D341Med (cell line): ENCODE measurements around the gene ELOB.

Source experiments
- DNase-seq: peaks from one replicate; pipeline ENCODE4 v3.0.0; 2012; ENCODE audit warnings: low spot score

ELOB gene

DNA sequence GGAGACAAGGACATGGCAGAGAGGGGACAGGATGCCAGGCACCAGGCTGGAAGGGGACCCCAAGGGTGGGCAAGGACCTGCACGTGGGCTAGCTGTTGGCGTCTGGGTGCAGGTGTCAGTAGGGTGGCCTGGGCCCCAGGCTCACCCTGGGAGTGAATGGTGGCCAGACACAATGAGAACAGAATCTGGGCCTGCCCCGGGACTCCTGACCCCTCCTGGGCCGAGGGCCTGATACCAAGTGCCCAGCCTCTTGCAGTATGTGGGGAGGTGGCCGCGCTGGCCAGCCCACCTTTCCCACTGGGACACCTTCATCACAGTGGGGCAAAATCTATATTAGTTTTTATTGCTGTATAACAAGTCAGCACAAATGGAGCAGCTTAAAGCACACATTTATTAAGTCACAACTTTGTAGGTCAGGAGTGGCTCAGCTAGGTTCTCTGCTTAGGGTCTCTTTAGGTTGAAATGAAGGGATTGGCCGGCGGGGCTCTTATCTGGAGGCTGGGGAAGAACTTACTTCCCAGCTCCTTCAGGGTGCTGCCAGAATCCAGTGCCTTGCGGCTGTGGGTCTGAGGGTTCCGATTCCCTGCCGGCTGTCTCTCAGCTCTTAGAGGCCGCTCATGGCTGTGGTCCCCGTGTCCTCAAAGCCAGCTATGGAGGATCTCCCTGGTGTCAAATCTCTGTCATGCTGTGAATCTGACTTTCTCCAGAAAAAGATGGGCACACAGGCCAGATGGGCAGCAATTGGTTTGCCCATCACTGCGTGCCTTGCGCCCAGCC lies 6.7 kb upstream of the ELOB start:
- DNase-seq, result no peak

DNA sequence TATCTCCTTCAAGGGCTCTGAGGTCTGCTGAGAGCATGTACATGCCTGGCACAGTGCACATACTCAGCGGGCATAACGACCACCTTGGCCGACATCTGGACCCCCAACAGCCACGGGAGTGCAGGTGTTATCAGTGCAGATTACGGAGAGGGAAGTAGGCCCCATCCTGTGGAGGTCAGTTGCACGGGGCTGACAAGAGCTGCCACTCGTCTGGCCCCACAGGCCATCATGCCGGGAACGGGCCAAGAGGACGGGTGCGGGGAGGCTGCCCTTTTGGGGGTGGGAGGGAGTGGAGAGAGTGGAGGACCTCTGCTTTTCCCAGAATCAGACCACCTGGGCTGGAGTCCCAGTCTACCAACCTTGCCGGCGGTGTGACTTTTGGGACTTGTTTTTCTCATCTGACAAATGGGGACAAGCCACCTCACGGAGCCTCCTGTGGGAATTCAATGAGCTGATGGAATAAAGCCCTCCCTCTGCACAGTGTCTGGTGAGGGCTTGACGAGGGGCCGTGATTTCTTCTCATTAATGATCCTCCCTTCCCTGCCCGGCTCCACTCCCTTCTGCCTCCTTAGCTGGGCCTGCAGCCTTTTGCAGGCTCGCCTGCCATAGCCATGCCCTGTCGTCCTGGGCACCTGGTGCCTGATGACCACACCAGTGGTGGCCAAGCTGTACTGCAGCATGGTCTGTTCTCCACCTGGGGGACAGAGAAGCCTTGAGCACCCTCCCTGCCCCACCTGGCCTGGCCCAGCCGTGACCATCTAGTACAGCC lies 5.7 kb upstream of the ELOB start:
- no peak for DNase-seq

DNA sequence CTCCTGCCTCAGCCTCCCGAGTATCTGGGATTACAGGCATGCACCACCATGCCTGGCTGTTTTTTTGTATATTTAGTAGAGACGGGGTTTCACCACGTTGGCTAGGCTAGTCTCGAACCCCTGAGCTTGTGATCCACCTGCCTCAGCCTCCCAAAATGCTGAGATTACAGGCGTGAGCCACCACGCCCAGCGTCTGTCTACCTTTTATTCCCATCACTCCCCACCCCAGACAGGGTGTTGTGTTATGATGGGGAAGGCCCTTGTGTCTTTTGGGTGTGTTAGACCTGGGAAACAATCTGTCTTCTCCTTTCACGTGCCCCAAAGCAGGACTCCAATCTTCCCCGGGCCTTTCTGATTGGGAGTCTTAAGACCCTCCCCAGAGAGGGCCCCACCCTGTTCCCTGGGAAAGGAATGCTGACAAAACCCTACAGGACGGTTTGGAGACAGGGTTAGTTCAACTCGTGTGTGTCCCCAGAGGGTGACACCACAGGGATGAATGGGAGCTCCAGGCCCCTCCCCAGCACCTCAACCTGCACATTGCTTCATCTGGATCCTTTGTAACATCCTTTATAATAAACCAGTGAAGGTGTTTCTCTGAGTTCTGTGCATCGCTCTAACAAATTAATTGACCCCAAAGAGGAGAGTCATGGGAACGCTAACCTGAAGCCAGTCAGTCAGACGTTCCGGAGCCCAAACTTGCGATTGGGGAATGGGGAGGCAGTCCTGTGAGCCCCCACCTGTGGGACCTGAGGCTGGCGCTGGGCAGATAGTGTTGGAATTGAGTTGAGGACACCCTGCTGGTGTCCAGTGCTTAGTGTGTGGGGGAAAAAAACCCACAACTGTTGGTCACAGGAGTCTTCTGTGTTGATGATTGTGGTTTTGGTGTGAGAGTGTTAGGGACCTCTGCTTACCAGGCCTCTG lies 3.2 kb upstream of the ELOB start:
- no peak for DNase-seq

DNA sequence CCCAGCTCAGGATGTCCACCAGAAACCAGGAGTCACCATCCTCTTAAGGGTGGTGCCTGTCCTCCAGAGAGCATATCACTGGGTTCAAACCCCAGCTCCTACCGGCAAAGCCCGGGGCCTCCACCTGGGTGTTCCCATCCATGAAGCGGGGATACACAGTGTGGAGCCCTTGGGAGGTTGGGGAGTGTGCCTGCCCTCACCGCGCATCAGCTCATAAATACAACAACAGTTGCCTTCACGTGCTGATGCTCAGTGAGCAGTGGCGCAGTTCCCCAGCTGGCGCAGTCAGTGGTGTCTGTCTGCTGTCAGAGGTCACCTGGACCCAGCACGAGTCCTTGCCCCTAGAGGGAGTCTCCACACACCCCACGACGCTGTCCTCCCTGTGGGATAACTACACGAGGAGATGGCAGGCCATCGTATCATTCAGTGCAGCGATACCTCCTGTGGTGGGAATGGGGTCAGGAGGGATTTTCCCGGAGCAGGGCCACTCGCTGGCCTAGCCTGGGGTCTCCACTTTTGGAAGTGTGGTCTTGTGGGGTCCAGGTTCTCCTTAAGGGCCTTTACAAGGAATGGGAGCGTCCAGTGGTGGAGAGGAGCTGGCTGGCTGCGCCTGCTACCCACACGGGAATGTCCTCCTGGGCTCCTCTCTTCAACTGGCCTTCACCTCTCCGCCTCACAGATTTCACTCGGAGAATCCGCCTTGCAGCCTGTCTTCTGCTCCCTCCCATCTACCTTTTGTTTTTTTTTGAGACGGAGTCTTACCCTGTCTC lies 2.3 kb upstream of the ELOB start:
- DNase-seq, result no peak

- no peak for DNase-seq
Observed at GRCh38 chr16:2778630-2778958, 1.5 kb upstream of the ELOB start.

DNA sequence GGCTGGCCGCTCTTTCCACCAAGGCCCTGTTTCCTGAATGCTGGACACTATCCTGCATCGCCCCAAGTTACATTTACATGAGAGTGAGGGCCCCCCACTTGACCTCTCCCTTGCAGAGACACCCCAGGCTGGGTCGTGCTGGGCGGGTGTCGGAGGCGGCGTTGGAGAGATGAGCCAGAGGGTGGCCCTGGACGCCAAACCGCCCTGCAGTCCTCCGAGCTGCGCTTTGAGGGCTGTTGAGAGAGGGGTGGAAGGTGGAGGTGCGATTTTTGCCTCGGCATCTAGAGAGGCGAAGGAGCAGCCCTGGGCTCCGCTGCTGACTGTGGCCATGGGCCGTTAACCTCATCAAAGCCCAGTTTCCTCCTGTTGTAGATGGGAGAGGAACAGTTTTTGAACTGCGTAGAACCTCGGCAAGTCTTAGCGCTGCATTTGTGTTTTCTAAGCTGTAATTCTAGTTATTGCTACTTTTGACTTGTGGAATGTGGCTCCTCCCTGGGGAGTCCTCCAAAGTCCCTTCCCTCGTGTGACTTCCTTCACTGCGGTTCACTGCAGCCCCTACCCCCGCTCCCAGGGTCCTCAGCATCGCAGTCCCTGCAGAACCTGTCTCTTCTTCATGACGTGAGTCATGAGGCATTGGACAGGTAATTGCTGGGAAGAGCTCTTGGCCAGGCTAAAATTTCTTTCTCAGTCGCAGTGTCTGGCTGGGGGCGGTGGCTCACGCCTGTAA lies 986 bp upstream of the ELOB start:
- no peak for DNase-seq

GRCh38 chr16:2776500-2777139 lies 460 bp downstream of the ELOB start:
- DNase-seq, result peak; percentile 55

- DNase-seq, result no peak
Observed at GRCh38 chr16:2775765-2776499, 1.1 kb downstream of the ELOB start.

- DNase-seq, result no peak
Observed at GRCh38 chr16:2775131-2775716, 1.9 kb downstream of the ELOB start.

DNA sequence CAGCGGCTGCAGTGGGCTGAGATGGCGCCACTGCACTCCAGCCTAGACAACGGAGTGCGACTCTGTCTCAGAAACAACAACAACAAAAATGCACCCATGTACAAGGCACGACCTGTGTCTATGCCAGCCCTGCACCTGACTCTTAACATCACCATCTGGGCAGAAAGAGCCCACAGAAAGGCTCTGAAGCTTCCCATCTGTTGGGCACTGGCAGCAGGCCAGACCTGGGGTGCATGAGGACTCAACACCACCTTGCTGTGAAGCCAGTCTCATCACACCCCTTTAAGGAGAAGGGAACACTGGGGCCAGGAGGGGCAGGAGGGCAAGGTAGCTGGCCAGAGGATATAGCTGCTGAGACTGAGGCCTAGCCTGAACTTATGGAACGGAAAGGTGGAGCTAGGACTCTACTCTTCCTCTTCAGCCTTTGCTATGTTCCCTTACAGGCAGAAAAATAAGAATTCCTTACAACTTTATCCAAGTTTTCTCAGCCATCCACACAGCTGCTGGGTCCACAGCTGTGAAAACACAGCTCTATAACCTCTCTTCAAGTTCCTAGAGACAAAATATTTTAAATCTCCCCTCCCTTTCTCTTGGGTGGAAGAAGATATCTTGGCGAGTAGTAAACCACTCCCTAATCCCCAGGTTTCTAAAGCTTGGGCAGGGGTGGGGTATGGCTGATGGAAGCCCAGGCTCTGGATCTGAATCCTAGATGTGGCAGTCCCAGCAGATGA lies 2.8 kb downstream of the ELOB start:
- DNase-seq, result no peak

GRCh38 chr16:2773188-2773968 lies 3.7 kb downstream of the ELOB start:
- DNase-seq, result no peak

DNA sequence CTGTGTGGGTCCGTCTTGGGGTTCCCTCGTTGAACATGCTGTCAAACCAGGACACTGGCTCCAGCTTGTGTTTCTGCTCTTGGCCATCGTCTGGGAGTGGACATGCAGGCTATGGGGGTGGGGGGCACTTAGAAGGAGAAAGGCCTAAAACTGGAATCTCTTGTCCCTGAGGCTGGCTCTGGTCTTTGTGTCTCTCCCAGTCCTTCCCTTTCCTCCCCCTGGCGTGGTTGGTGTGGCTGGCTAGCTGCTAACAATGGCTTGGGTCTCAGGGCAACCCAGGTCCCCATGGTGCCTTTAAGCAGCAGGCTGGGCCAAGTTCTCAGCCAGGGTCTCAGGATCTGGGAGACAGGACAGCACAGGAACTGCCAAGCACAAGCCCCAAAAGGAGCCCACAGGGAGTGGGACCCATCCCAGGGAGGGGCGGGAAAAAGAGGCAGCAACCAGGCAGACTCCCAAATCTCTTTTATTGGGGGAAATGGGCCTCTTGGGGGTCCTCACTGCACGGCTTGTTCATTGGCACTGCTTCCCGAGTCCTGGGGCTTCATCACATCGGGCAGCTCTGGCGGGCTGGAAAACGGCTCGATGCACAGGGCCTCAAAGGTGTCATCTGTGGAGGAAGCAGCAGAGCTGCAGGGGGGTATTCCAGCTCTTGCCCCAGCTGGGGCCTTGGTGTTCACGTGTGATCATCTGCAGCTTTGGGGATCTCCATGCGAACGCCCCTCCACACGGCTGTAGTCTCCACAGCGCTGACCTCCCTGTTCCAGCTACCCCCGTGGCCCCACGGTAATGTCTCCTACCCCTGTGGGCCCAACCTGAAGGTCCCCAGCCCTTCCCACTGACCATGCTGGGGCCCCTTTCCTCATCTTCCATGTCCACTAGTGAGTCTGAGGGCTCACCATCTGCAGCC lies 5.3 kb downstream of the ELOB start:
- no peak for DNase-seq

GRCh38 chr16:2770057-2770951 lies 6.8 kb downstream of the ELOB start:
- no peak for DNase-seq

GRCh38 chr16:2769675-2770056 lies 7.4 kb downstream of the ELOB start:
- no peak for DNase-seq

- DNase-seq, result no peak
Observed at GRCh38 chr16:2769100-2769529, 8.0 kb downstream of the ELOB start.
